Suppressor macrophage treated with lipopolysaccharide for 4 hours (primary cell): ENCODE data around the gene STARD13.

Source experiments
- DNase-seq: peaks from one replicate; pipeline ENCODE4 v3.0.0-alpha.2; 2020

STARD13 gene

GRCh38 chr13:33079960-33080359 is 205.6 kb downstream of the STARD13 start:
- peak; percentile 27 for DNase-seq

GRCh38 chr13:33078263-33078662 is 207.3 kb downstream of the STARD13 start:
- DNase-seq = no peak

- DNase-seq = no peak
These were observed 209.3 kb downstream of the STARD13 start for GRCh38 chr13:33076001-33076992.

- no peak for DNase-seq
These were observed 212.2 kb downstream of the STARD13 start for GRCh38 chr13:33073338-33073737.

GRCh38 chr13:33072759-33073158 is 212.8 kb downstream of the STARD13 start:
- no peak for DNase-seq

- peak; percentile 34 for DNase-seq
These were observed 213.3 kb downstream of the STARD13 start for GRCh38 chr13:33072282-33072681.

GRCh38 chr13:33070713-33071112 is 214.8 kb downstream of the STARD13 start:
- no peak for DNase-seq

- peak; percentile 44 for DNase-seq
These were observed 216.2 kb downstream of the STARD13 start for GRCh38 chr13:33069365-33069764.

- no peak for DNase-seq
These were observed 219.2 kb downstream of the STARD13 start for GRCh38 chr13:33066329-33066728.

- DNase-seq = no peak
These were observed 224.7 kb downstream of the STARD13 start for GRCh38 chr13:33060815-33061214.

GRCh38 chr13:33058776-33059327 is 226.7 kb downstream of the STARD13 start:
- DNase-seq = peak; percentile 12

GRCh38 chr13:33057019-33057780 is 228.4 kb downstream of the STARD13 start:
- no peak for DNase-seq

- no peak for DNase-seq
These were observed 232.0 kb downstream of the STARD13 start for GRCh38 chr13:33053397-33054066.
